GM21825 (cell line): ENCODE data around the gene APEX1.
"Not testable (repeated sequence)": the region's sequence is repeated elsewhere in the genome, so short reads cannot be mapped to it uniquely, and the experiment has no call there.

Experiments used
- ATAC-seq: cut with Tn5 transposase; IDR thresholded peaks from one replicate; pipeline ENCODE4 v1.9.1; 2021; ENCODE audit warnings: mild to moderate bottlenecking, moderate library complexity; ENCODE audit not compliant: unreplicated experiment

Gene APEX1

GRCh38 chr14:20435582-20436362 is 19.3 kb upstream of the APEX1 start, which contains the start of gene KLHL33:
KLHL33 (minus strand) TSS chr14:20436166; CDS start chr14:20435811, 355 bp downstream.
- ATAC-seq: no peak

- no peak for ATAC-seq
These were observed 18.7 kb upstream of the APEX1 start for GRCh38 chr14:20436363-20436755.

GRCh38 chr14:20438664-20439063 is 16.4 kb upstream of the APEX1 start:
- no peak for ATAC-seq

GRCh38 chr14:20440465-20440864 is 14.6 kb upstream of the APEX1 start:
- no peak for ATAC-seq

- ATAC-seq: no peak
These were observed 14.1 kb upstream of the APEX1 start for GRCh38 chr14:20440882-20441281.

- no peak for ATAC-seq
These were observed 13.6 kb upstream of the APEX1 start for GRCh38 chr14:20441461-20441860.

- ATAC-seq: not testable (repeated sequence)
These were observed 11.4 kb upstream of the APEX1 start for GRCh38 chr14:20443650-20444049.

GRCh38 chr14:20446889-20447288 is 8.1 kb upstream of the APEX1 start:
- no peak for ATAC-seq

- ATAC-seq: not testable (repeated sequence)
These were observed 2.2 kb upstream of the APEX1 start for GRCh38 chr14:20452831-20453230.

- peak; percentile 31 for ATAC-seq
These were observed 602 bp downstream of the APEX1 start for GRCh38 chr14:20455355-20456300.

GRCh38 chr14:20456971-20457370 is 1.9 kb downstream of the APEX1 start:
- no peak for ATAC-seq

- no peak for ATAC-seq
These were observed 3.2 kb downstream of the APEX1 start for GRCh38 chr14:20458031-20458789.

GRCh38 chr14:20460458-20461224 is 5.6 kb downstream of the APEX1 start:
- peak; percentile 6 for ATAC-seq

GRCh38 chr14:20461225-20462141 is 6.5 kb downstream of the APEX1 start, which contains the start of gene PIP4P1:
PIP4P1 (minus strand) TSS chr14:20461434; CDS start chr14:20461325, 109 bp downstream.
- peak; percentile 92 for ATAC-seq

GRCh38 chr14:20468764-20469241 is 13.8 kb downstream of the APEX1 start:
- ATAC-seq: no peak

GRCh38 chr14:20469242-20469889 is 14.3 kb downstream of the APEX1 start, which contains the start of gene PNP:
PNP (plus strand) TSS chr14:20469406; CDS start chr14:20469525, 119 bp downstream.
- ATAC-seq: peak; percentile 94

GRCh38 chr14:20469890-20470602 is 15.0 kb downstream of the APEX1 start:
- peak; percentile 22 for ATAC-seq

GRCh38 chr14:20470603-20470901 is 15.5 kb downstream of the APEX1 start:
- no peak for ATAC-seq
